ENCODE measurements around the gene PRLHR.

DNA sequence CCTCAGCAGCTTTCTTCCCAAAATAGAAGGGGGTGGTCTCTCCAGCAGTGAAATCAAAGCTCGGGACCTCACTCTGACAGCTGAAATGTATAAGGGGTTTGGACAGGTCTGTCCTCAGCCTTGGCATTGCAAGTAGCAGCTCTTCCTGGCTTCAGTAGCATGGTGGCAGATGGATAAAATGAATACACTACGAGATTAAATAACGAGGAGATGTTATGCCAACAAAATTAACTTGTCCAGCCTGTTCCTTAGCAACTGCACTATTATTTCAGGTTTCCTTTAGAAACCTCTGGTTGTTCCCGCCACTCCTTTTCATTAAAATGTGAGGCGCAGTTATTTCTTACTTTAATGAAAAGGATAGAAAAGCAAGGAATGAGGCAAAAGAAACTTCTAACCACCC lies 24.9 kb downstream of the PRLHR start:
- TF ChIP-seq, protein P1, sequence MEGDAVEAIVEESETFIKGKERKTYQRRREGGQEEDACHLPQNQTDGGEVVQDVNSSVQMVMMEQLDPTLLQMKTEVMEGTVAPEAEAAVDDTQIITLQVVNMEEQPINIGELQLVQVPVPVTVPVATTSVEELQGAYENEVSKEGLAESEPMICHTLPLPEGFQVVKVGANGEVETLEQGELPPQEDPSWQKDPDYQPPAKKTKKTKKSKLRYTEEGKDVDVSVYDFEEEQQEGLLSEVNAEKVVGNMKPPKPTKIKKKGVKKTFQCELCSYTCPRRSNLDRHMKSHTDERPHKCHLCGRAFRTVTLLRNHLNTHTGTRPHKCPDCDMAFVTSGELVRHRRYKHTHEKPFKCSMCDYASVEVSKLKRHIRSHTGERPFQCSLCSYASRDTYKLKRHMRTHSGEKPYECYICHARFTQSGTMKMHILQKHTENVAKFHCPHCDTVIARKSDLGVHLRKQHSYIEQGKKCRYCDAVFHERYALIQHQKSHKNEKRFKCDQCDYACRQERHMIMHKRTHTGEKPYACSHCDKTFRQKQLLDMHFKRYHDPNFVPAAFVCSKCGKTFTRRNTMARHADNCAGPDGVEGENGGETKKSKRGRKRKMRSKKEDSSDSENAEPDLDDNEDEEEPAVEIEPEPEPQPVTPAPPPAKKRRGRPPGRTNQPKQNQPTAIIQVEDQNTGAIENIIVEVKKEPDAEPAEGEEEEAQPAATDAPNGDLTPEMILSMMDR (IDR thresholded peaks at IDR 0.05; ENCODE audit: low read depth, low read length, poor library complexity, severe bottlenecking): no peak
- no peak for TF ChIP-seq EZH2phosphoT487 (IDR thresholded peaks at IDR 0.05; ENCODE audit: borderline replicate concordance, low read length)

All from DOHH2 (cell line).